ENCODE results near the gene COA6.

- no peak for TF ChIP-seq CREB1 (IDR thresholded peaks at IDR 0.05)
- TF ChIP-seq CREB1 (CRISPR knock-in tag; IDR thresholded peaks at IDR 0.05): no peak
- no peak for TF ChIP-seq EP300 (IDR thresholded peaks at IDR 0.05; ENCODE audit: low read depth in 2 of 2, low read length in 2 of 2)
- TF ChIP-seq EP300 (CRISPR knock-in tag; IDR thresholded peaks at IDR 0.05; ENCODE audit: borderline replicate concordance): no peak
- no peak for TF ChIP-seq MAFG (CRISPR knock-in tag; IDR thresholded peaks at IDR 0.05)
- TF ChIP-seq MAFK (conservative IDR thresholded peaks at IDR 0.05 in 1 of 2, IDR thresholded peaks at IDR 0.05 in 1 of 2; ENCODE audit: low read length in 2 of 2): no peak
- no peak for TF ChIP-seq KLF16 (CRISPR knock-in tag; IDR thresholded peaks at IDR 0.05)
- no peak for TF ChIP-seq CSRNP1 (CRISPR knock-in tag; IDR thresholded peaks at IDR 0.05)
Measured at GRCh38 chr1:234401658-234402057, 28.4 kb downstream of the COA6 start.

Data from HepG2 (cell line).